DND-41 (cell line): ENCODE results near the gene PSMF1.

Experiments
- ATAC-seq: fragments of 200-7000 bp; cut with Tn5 transposase; 3 replicates; pipeline ENCODE4 v1.9.1; 2021; ENCODE audit warnings: low read depth; ENCODE audit not compliant: insufficient read depth
- DNase-seq: peaks from one replicate; pipeline ENCODE4 v3.0.0-alpha.2; 2020
- H2AFZ ChIP-seq: 2 replicates; pipeline ENCODE4 v1.6.0; 2012; ENCODE audit warnings: low read depth, low read length
- H3K27ac ChIP-seq: 2 replicates; pipeline ENCODE4 v1.5.1; 2012; ENCODE audit warnings: low read length, inconsistent platforms
- H3K27me3 ChIP-seq: fragments of 200-600 bp; sonication (generic); 2 replicates; pipeline ENCODE4 v1.6.0; 2012; ENCODE audit warnings: low read length, mild to moderate bottlenecking, inconsistent platforms; ENCODE audit not compliant: insufficient read depth, poor library complexity
- H3K36me3 ChIP-seq: 2 replicates; pipeline ENCODE4 v1.5.1; 2012; ENCODE audit warnings: low read length, inconsistent platforms; ENCODE audit not compliant: insufficient read depth
- H3K4me1 ChIP-seq: 2 replicates; pipeline ENCODE4 v1.5.1; 2012; ENCODE audit warnings: mild to moderate bottlenecking, low read length; ENCODE audit not compliant: insufficient read depth
- H3K4me2 ChIP-seq: 2 replicates; pipeline ENCODE4 v1.6.0; 2012; ENCODE audit warnings: mild to moderate bottlenecking, moderate library complexity, low read length, inconsistent platforms; ENCODE audit not compliant: insufficient read depth
- H3K4me3 ChIP-seq, 2 experiments: fragments of 200-600 bp in 1 of 2; shearing (Covaris generic) in 1 of 2; 2 replicates each; pipeline ENCODE4 v1.5.1; 2012 to 2016; ENCODE audit warnings: inconsistent platforms in 2 of 2, low read length in 2 of 2, mild to moderate bottlenecking in 2 of 2, low read depth in 1 of 2, moderate library complexity in 1 of 2
- H3K79me2 ChIP-seq: 2 replicates; pipeline ENCODE4 v1.6.0; 2012; ENCODE audit warnings: low read length, inconsistent platforms; ENCODE audit not compliant: insufficient read depth
- H3K9ac ChIP-seq: 2 replicates; pipeline ENCODE4 v1.6.0; 2012; ENCODE audit warnings: low read depth, mild to moderate bottlenecking, inconsistent platforms, low read length, moderate library complexity
- H3K9me3 ChIP-seq: 2 replicates; pipeline ENCODE4 v1.5.1; 2012; ENCODE audit warnings: low read length, moderate library complexity, mild to moderate bottlenecking, inconsistent platforms; ENCODE audit not compliant: insufficient read depth, severe bottlenecking
- H4K20me1 ChIP-seq: 2 replicates; pipeline ENCODE4 v1.6.0; 2012; ENCODE audit warnings: low read length; ENCODE audit not compliant: insufficient read depth
- EZH2 ChIP-seq: IDR thresholded peaks from 3 replicates; pipeline ENCODE4 v1.6.1; 2012; ENCODE audit warnings: borderline replicate concordance, low read depth, mild to moderate bottlenecking, moderate library complexity, low read length, inconsistent platforms; ENCODE audit not compliant: severe bottlenecking
- TF ChIP-seq, protein P1 (sequence below): IDR thresholded peaks from 2 replicates; pipeline ENCODE4 v1.5.1; 2012; ENCODE audit warnings: borderline replicate concordance, low read length, moderate library complexity, mild to moderate bottlenecking; ENCODE audit not compliant: poor library complexity, severe bottlenecking; ENCODE audit errors: extremely low read depth

PSMF1 gene

DNA sequence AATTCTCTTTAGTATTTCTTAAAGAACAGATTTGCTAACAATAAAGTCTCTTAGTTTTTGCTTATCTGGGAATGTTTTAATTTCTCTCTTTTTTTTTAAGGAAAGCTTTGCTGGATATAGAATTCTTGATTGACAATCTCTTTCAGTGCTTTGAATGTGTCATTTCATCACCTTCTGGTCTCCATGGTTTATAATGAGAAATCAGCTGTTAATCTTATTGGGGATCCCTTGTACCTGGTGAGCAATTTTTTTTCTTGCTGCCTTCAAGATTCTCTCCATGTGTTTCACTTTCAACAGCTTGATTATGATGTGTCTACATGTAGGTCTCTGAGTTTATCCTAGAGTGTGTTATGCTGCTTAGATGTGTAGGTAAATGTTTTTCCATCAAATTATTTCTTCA, 16.4 kb upstream of the PSMF1 start:
- H3K27ac ChIP-seq, result no peak overlapping the region
- DNase-seq (no peak), ATAC-seq (no peak)
- no peaks in the 10 kb centered on the region for H3K79me2 ChIP-seq
- no peaks in the 10 kb centered on the region for H3K4me1 ChIP-seq
- no peak overlapping the region for H3K9ac ChIP-seq
- peaks cover 5% of the 10 kb centered on the region; the same call in 1 of the 2 replicates for H4K20me1 ChIP-seq
- no peaks in the 10 kb centered on the region for H3K36me3 ChIP-seq
- no peaks in the 10 kb centered on the region for H3K27me3 ChIP-seq
- H3K4me2 ChIP-seq, result no peak overlapping the region
- H3K4me3 ChIP-seq, result no peak overlapping the region
- TF ChIP-seq, protein P1, sequence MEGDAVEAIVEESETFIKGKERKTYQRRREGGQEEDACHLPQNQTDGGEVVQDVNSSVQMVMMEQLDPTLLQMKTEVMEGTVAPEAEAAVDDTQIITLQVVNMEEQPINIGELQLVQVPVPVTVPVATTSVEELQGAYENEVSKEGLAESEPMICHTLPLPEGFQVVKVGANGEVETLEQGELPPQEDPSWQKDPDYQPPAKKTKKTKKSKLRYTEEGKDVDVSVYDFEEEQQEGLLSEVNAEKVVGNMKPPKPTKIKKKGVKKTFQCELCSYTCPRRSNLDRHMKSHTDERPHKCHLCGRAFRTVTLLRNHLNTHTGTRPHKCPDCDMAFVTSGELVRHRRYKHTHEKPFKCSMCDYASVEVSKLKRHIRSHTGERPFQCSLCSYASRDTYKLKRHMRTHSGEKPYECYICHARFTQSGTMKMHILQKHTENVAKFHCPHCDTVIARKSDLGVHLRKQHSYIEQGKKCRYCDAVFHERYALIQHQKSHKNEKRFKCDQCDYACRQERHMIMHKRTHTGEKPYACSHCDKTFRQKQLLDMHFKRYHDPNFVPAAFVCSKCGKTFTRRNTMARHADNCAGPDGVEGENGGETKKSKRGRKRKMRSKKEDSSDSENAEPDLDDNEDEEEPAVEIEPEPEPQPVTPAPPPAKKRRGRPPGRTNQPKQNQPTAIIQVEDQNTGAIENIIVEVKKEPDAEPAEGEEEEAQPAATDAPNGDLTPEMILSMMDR, result no peak
- TF ChIP-seq EZH2, result no peak
- H3K9me3 ChIP-seq, result peaks cover 3% of the 10 kb centered on the region
- no peak overlapping the region for H2AFZ ChIP-seq

DNA sequence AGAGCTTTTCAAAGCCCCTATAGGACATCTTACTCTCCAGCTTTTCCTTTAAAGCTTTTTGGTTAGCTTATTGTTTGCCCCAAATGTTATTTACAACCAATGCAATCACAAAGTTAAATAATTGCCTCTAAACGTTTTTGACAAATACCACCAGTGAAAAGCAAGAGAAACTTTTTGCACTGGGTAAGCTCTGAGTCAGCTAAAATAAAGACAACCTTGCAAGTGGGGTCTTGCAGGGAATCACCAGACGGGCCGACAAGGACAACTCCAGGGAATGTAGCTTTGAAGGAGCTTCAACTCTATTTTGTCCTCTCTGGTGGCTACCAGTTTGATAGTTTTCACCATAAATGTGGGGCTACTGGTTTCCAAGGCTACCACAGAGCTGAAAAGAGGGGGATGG, 14.7 kb upstream of the PSMF1 start:
- no peaks in the 10 kb centered on the region for H3K36me3 ChIP-seq
- H3K27me3 ChIP-seq, result no peaks in the 10 kb centered on the region
- no peak for ATAC-seq
- no peak for DNase-seq
- no peak overlapping the region for H3K4me2 ChIP-seq
- H3K4me1 ChIP-seq, result no peaks in the 10 kb centered on the region
- no peak overlapping the region for H2AFZ ChIP-seq
- H3K4me3 ChIP-seq, result no peak overlapping the region
- no peak overlapping the region for H3K9ac ChIP-seq
- H4K20me1 ChIP-seq, result peaks cover 13% of the 10 kb centered on the region
- no peaks in the 10 kb centered on the region for H3K79me2 ChIP-seq
- TF ChIP-seq, protein P1, result no peak
- peaks cover 3% of the 10 kb centered on the region for H3K9me3 ChIP-seq
- H3K27ac ChIP-seq, result no peak overlapping the region

DNA sequence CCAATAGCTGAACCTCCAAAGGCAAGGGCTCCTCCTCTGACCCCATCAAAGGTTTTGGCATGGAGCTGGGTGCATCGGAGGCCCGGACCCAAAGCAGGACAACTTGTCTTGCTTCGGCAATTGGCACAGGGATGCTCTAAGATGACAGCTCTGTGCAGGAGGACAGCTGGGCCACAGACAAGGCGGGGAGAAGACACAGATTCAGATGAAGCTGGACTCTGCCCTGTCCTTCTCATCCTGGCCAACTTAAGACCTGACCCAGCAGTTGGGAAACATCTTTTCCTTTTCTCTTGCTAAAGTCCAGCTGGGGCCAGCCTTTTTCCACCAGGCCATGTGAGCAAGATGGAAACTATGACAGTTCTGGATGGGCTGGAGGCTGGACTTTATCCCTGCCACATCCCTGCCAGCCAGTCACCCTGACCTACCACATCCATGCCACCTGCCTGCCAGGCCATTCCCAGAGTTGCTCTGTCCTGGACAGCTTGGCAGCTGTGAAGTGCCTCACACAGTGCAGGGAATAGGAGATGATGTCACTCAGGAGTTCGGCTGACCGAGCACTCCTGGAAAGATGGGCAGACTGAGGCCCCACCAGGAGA, 12.7 kb upstream of the PSMF1 start:
- DNase-seq (no peak), ATAC-seq (no peak)
- peaks cover 13% of the 10 kb centered on the region for H4K20me1 ChIP-seq
- no peak overlapping the region for H3K9ac ChIP-seq
- no peak overlapping the region for H3K4me2 ChIP-seq
- H3K4me1 ChIP-seq, result no peaks in the 10 kb centered on the region
- TF ChIP-seq, protein P1, result no peak
- TF ChIP-seq EZH2, result no peak
- H3K27me3 ChIP-seq, result no peaks in the 10 kb centered on the region
- H3K36me3 ChIP-seq, result no peaks in the 10 kb centered on the region
- no peaks in the 10 kb centered on the region for H3K79me2 ChIP-seq
- no peak overlapping the region for H3K4me3 ChIP-seq
- no peak overlapping the region for H2AFZ ChIP-seq
- H3K9me3 ChIP-seq, result peaks cover 3% of the 10 kb centered on the region
- no peak overlapping the region for H3K27ac ChIP-seq

DNA sequence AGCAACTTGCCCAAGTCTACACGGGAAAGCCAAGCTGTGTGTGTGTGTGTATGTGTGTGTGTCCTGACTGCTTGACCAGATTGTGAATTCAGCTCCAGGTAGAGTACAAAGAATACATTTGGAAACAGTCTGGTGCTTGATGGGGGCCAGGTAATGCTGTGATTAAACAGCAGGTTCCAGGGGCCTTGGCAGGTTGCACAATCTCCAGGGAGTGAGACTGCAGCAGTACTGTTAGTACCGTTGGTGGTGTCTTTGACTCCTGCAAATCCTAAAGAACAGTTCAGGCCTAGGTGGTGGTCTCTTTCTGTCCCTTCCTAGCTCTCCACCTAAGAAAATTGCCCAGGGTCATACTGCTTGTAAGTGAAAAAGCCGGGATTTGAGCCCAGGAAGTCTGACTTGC, 11.2 kb upstream of the PSMF1 start:
- DNase-seq, result no peak
- H3K4me2 ChIP-seq, result no peak overlapping the region
- H3K79me2 ChIP-seq, result no peaks in the 10 kb centered on the region
- H3K36me3 ChIP-seq, result no peaks in the 10 kb centered on the region
- no peak overlapping the region for H2AFZ ChIP-seq
- H3K9ac ChIP-seq, result no peak overlapping the region
- no peaks in the 10 kb centered on the region for H3K4me1 ChIP-seq
- H3K4me3 ChIP-seq, result no peak overlapping the region
- no peak overlapping the region for H3K27ac ChIP-seq
- no peak for TF ChIP-seq EZH2
- TF ChIP-seq, protein P1, result no peak
- ATAC-seq, result no peak
- peaks cover 13% of the 10 kb centered on the region for H4K20me1 ChIP-seq
- no peaks in the 10 kb centered on the region for H3K27me3 ChIP-seq
- peaks cover 1% of the 10 kb centered on the region for H3K9me3 ChIP-seq
